Activated CD8-positive, alpha-beta memory T cell treated with anti-CD3 and anti-CD28 coated beads for 36 hours (primary cell): ENCODE measurements around the gene IFT27. TPM values are rescaled to one million over a fixed set of nuclear protein-coding genes. Genes with fewer than 3 reads are reported as not detected.

Source experiments
- CTCF ChIA-PET: fragments of 350-600 bp; sonication (Branson Sonifier 250); formaldehyde crosslinking; loops from one replicate; lab custom pipeline; 2021; ENCODE audit warnings: antibody characterized with exemption; lab: Charles Lee
- POLR2A ChIA-PET: fragments of 350-600 bp; sonication (Branson Sonifier 250); formaldehyde crosslinking; loops from one replicate; lab custom pipeline; 2021; ENCODE audit warnings: antibody characterized with exemption; lab: Charles Lee
- total RNA-seq, 2 experiments: library from RNA; stranded (reverse); gene quantifications; one replicate each; pipeline ENCODE4 v1.2.3, GENCODE V29; 2021

Gene IFT27
- total RNA-seq, 2 experiments from 2014 or later = 26.1 to 28.7 TPM

- ChIA-PET POLR2A (no interaction called here), CTCF (no interaction called here)
Observed at GRCh38 chr22:36769541-36770512, 6.1 kb downstream of the IFT27 start.

- ChIA-PET CTCF (no interaction called here), POLR2A (no interaction called here)
Observed at GRCh38 chr22:36768616-36769015, 7.3 kb downstream of the IFT27 start.

- CTCF ChIA-PET = no interaction called here
- POLR2A ChIA-PET = no interaction called here
Observed at GRCh38 chr22:36768141-36768540, 7.8 kb downstream of the IFT27 start.

GRCh38 chr22:36767035-36767775 is 8.7 kb downstream of the IFT27 start:
- ChIA-PET POLR2A (no interaction called here), CTCF (interaction anchor here (0.7 to 1.1 kb wide), 2 partner anchors 9 to 78 kb away, joined by 4 to 5 read pairs; no protein-coding TSS in a partner anchor)

- ChIA-PET CTCF (interaction anchor here (0.7 to 1.1 kb wide), 2 partner anchors 8 to 80 kb away, joined by 4 to 5 read pairs; no protein-coding TSS in a partner anchor), POLR2A (no interaction called here)
Observed at GRCh38 chr22:36765943-36766450, 9.9 kb downstream of the IFT27 start.

- ChIA-PET POLR2A (no interaction called here), CTCF (no interaction called here)
Observed at GRCh38 chr22:36765131-36765942, 10.6 kb downstream of the IFT27 start.

GRCh38 chr22:36764641-36765040 is 11.3 kb downstream of the IFT27 start:
- CTCF ChIA-PET = no interaction called here
- POLR2A ChIA-PET = no interaction called here

- POLR2A ChIA-PET = no interaction called here
- CTCF ChIA-PET = no interaction called here
Observed at GRCh38 chr22:36764060-36764459, 11.9 kb downstream of the IFT27 start.

GRCh38 chr22:36763576-36763975 is 12.3 kb downstream of the IFT27 start:
- POLR2A ChIA-PET = no interaction called here
- CTCF ChIA-PET = no interaction called here

GRCh38 chr22:36762687-36763260 is 13.1 kb downstream of the IFT27 start:
- ChIA-PET CTCF (interaction anchor here (0.5 kb wide), 1 partner anchor 848 kb away, joined by 3 read pairs; no protein-coding TSS in a partner anchor), POLR2A (no interaction called here)

- ChIA-PET POLR2A (no interaction called here), CTCF (no interaction called here)
Observed at GRCh38 chr22:36761553-36762240, 14.2 kb downstream of the IFT27 start.

GRCh38 chr22:36760786-36761185 is 15.1 kb downstream of the IFT27 start:
- POLR2A ChIA-PET = no interaction called here
- CTCF ChIA-PET = no interaction called here

- POLR2A ChIA-PET = no interaction called here
Observed at GRCh38 chr22:36759481-36760159, 16.3 kb downstream of the IFT27 start.

GRCh38 chr22:36758792-36759271 is 17.1 kb downstream of the IFT27 start:
- ChIA-PET POLR2A (no interaction called here), CTCF (interaction anchor here (1.1 to 3.1 kb wide), 2 partner anchors 218 to 230 kb away, joined by 3 to 16 read pairs; partner anchors contain the start of gene EIF3D)

More at GRCh38 chr22:36759481-36760159, 16.3 kb downstream of the IFT27 start:
- CTCF ChIA-PET = interaction anchor here (3.1 kb wide), 1 partner anchor 218 kb away, joined by 16 read pairs; no protein-coding TSS in a partner anchor

GRCh38 chr22:36757668-36758211 is 18.2 kb downstream of the IFT27 start:
- POLR2A ChIA-PET = no interaction called here
- CTCF ChIA-PET = interaction anchor here (0.8 to 3.1 kb wide), 15 partner anchors 9 to 459 kb away, joined by 3 to 16 read pairs (median 4); partner anchors contain the start of genes EIF3D and IFT27

GRCh38 chr22:36756746-36757655 is 18.9 kb downstream of the IFT27 start:
- ChIA-PET POLR2A (no interaction called here), CTCF (interaction anchor here (0.7 to 3.1 kb wide), 13 partner anchors 10 to 460 kb away, joined by 3 to 16 read pairs (median 4); partner anchors contain the start of gene IFT27)
